ENCODE measurements around the gene COX5A. TPM values are rescaled to one million over a fixed set of nuclear protein-coding genes. Genes with fewer than 3 reads are reported as not detected.

The COX5A gene
- total and polyA plus RNA-seq, 2 of the 13 experiments (the other 11 are each of a cell fraction or from before 2014, with no cell fraction given), result 158 to 218 TPM

DNA sequence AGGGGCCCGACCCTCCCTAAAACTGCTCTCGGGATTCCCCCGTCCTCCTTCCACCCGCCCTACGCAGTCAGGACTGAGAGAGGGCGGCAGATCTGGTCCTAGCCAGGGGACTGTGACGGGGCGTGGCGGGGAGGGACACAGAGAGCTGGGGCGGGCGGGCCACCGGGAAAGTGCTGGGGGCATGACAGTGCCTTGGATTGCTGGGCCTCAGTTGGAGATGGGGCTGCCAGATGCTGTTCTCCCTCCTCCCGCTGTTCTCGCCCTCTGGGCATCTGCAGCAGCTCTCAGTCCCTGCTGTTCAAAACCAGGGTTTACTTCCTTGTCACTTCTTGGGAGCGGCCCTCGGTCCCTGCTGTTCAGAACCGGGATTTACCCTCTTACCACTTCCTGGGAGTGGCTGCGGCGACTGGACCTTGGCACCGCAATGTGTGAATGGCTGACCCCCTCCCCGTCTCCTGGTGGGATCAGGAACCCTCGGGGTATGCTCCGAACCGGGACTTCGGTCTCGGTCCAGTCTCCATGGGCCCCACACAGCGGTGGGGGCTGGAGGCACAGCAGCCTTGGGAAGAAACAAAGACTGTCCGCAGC is 20.5 kb upstream of the COX5A start (continued):
- TF ChIP-seq NR2F2 (IDR thresholded peaks at IDR 0.05; ENCODE audit: borderline replicate concordance, low read depth) (no peak), REXO4 (CRISPR knock-in tag; IDR thresholded peaks at IDR 0.05; ENCODE audit: borderline replicate concordance) (no peak), ZNF558 (CRISPR knock-in tag; IDR thresholded peaks at IDR 0.05; ENCODE audit: borderline replicate concordance) (no peak), ZNF160 (CRISPR knock-in tag; IDR thresholded peaks at IDR 0.05) (no peak), ZNF484 (CRISPR knock-in tag; IDR thresholded peaks at IDR 0.05; ENCODE audit: borderline replicate concordance, low read depth) (no peak), PCBP2 (optimal IDR thresholded peaks at IDR 0.05; ENCODE audit: low read depth, low read length, poor library complexity, severe bottlenecking) (no peak), ZNF792 (CRISPR knock-in tag; IDR thresholded peaks at IDR 0.05) (no peak), ZNF510 (CRISPR knock-in tag; IDR thresholded peaks at IDR 0.05; ENCODE audit: low read depth) (no peak), ZNF781 (CRISPR knock-in tag; IDR thresholded peaks at IDR 0.05; ENCODE audit: borderline replicate concordance, not compliant biosample characterization) (no peak), SMAD3 (CRISPR knock-in tag; IDR thresholded peaks at IDR 0.05) (no peak), ZNF496 (CRISPR knock-in tag; IDR thresholded peaks at IDR 0.05; ENCODE audit: insufficient replicate concordance) (no peak), ZNF235 (CRISPR knock-in tag; IDR thresholded peaks at IDR 0.05; ENCODE audit: borderline replicate concordance) (no peak)
- TF ChIP-seq, protein P1, sequence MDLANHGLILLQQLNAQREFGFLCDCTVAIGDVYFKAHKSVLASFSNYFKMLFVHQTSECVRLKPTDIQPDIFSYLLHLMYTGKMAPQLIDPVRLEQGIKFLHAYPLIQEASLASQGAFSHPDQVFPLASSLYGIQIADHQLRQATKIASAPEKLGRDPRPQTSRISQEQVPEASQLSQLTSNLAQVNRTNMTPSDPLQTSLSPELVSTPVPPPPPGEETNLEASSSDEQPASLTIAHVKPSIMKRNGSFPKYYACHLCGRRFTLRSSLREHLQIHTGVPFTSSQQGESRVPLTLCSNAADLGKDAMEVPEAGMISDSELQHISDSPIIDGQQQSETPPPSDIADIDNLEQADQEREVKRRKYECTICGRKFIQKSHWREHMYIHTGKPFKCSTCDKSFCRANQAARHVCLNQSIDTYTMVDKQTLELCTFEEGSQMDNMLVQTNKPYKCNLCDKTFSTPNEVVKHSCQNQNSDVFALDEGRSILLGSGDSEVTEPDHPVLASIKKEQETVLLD (CRISPR knock-in tag; IDR thresholded peaks at IDR 0.05; ENCODE audit: low read depth), result no peak
- TF ChIP-seq, protein P2, sequence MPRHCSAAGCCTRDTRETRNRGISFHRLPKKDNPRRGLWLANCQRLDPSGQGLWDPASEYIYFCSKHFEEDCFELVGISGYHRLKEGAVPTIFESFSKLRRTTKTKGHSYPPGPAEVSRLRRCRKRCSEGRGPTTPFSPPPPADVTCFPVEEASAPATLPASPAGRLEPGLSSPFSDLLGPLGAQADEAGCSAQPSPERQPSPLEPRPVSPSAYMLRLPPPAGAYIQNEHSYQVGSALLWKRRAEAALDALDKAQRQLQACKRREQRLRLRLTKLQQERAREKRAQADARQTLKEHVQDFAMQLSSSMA (CRISPR knock-in tag; IDR thresholded peaks at IDR 0.05), result no peak
- TF ChIP-seq, protein P3, sequence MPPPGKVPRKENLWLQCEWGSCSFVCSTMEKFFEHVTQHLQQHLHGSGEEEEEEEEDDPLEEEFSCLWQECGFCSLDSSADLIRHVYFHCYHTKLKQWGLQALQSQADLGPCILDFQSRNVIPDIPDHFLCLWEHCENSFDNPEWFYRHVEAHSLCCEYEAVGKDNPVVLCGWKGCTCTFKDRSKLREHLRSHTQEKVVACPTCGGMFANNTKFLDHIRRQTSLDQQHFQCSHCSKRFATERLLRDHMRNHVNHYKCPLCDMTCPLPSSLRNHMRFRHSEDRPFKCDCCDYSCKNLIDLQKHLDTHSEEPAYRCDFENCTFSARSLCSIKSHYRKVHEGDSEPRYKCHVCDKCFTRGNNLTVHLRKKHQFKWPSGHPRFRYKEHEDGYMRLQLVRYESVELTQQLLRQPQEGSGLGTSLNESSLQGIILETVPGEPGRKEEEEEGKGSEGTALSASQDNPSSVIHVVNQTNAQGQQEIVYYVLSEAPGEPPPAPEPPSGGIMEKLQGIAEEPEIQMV (CRISPR knock-in tag; IDR thresholded peaks at IDR 0.05; ENCODE audit: low read depth), result no peak
- TF ChIP-seq, protein P4, sequence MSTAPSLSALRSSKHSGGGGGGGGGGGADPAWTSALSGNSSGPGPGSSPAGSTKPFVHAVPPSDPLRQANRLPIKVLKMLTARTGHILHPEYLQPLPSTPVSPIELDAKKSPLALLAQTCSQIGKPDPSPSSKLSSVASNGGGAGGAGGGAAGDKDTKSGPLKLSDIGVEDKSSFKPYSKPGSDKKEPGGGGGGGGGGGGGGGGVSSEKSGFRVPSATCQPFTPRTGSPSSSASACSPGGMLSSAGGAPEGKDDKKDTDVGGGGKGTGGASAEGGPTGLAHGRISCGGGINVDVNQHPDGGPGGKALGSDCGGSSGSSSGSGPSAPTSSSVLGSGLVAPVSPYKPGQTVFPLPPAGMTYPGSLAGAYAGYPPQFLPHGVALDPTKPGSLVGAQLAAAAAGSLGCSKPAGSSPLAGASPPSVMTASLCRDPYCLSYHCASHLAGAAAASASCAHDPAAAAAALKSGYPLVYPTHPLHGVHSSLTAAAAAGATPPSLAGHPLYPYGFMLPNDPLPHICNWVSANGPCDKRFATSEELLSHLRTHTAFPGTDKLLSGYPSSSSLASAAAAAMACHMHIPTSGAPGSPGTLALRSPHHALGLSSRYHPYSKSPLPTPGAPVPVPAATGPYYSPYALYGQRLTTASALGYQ (CRISPR knock-in tag; IDR thresholded peaks at IDR 0.05), result no peak
- TF ChIP-seq, protein P5, sequence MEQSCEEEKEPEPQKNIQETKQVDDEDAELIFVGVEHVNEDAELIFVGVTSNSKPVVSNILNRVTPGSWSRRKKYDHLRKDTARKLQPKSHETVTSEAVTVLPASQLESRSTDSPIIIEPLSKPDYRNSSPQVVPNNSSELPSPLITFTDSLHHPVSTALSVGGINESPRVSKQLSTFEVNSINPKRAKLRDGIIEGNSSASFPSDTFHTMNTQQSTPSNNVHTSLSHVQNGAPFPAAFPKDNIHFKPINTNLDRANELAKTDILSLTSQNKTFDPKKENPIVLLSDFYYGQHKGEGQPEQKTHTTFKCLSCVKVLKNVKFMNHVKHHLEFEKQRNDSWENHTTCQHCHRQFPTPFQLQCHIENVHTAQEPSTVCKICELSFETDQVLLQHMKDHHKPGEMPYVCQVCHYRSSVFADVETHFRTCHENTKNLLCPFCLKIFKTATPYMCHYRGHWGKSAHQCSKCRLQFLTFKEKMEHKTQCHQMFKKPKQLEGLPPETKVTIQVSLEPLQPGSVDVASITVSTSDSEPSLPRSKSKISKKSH (CRISPR knock-in tag; IDR thresholded peaks at IDR 0.05; ENCODE audit: borderline replicate concordance), result no peak
- TF ChIP-seq, protein P6, sequence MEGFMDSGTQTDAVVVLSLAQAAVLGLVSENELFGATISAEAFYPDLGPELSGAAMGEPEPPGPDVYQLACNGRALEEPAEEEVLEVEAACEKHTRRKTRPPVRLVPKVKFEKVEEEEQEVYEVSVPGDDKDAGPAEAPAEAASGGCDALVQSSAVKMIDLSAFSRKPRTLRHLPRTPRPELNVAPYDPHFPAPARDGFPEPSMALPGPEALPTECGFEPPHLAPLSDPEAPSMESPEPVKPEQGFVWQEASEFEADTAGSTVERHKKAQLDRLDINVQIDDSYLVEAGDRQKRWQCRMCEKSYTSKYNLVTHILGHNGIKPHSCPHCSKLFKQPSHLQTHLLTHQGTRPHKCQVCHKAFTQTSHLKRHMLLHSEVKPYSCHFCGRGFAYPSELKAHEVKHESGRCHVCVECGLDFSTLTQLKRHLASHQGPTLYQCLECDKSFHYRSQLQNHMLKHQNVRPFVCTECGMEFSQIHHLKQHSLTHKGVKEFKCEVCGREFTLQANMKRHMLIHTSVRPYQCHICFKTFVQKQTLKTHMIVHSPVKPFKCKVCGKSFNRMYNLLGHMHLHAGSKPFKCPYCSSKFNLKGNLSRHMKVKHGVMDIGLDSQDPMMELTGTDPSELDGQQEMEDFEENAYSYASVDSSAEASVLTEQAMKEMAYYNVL (CRISPR knock-in tag; IDR thresholded peaks at IDR 0.05; ENCODE audit: borderline replicate concordance), result no peak

All from HepG2 (cell line).